ENCODE measurements around the gene SYNE2. TPM values are rescaled to one million over a fixed set of nuclear protein-coding genes. Genes with fewer than 3 reads are reported as not detected.

The SYNE2 gene
- total RNA-seq, 1 donor, result 25.8 TPM

DNA sequence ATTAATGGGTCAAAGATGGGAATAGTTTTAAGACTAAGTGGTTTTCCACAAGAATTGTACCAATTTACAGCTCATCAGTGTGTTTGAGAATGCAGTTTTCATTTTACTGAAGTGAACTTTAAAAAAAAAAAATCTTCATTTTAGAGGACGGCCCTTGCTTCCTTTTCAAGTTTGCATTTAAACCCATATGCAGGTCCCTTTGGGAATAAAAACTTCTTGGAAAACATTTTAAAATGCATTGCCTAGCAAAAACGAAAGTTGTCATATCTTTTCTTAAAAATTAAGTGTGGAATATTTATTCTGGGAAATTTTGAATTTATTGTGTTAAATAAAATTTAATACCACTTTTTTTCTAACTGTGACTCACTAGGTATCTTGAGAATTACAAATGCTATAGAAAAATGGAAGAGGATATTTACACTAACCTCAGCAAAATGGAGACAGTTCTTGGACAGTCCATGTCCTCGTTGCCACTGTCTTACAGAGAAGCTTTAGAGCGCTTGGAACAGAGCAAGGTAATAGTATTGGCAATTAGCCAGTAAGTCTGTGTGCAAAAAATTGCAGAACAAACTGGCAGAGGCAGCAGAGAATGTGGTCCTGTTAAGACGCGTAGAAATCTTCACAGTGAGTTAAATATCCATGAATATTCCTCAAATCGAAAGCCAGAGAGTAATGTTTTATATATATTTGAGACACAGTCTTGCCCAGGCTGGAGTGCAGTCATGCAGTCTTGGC, 209.7 kb downstream of the SYNE2 start:
- DNase-seq (ENCODE audit: low read depth), result no peak
- H3K4me3 ChIP-seq (ENCODE audit: low read depth, low read length), result no peak overlapping the region
- TF ChIP-seq, protein P1, sequence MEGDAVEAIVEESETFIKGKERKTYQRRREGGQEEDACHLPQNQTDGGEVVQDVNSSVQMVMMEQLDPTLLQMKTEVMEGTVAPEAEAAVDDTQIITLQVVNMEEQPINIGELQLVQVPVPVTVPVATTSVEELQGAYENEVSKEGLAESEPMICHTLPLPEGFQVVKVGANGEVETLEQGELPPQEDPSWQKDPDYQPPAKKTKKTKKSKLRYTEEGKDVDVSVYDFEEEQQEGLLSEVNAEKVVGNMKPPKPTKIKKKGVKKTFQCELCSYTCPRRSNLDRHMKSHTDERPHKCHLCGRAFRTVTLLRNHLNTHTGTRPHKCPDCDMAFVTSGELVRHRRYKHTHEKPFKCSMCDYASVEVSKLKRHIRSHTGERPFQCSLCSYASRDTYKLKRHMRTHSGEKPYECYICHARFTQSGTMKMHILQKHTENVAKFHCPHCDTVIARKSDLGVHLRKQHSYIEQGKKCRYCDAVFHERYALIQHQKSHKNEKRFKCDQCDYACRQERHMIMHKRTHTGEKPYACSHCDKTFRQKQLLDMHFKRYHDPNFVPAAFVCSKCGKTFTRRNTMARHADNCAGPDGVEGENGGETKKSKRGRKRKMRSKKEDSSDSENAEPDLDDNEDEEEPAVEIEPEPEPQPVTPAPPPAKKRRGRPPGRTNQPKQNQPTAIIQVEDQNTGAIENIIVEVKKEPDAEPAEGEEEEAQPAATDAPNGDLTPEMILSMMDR (IDR thresholded peaks at IDR 0.05; ENCODE audit: insufficient read depth, low read length), result no peak

DNA sequence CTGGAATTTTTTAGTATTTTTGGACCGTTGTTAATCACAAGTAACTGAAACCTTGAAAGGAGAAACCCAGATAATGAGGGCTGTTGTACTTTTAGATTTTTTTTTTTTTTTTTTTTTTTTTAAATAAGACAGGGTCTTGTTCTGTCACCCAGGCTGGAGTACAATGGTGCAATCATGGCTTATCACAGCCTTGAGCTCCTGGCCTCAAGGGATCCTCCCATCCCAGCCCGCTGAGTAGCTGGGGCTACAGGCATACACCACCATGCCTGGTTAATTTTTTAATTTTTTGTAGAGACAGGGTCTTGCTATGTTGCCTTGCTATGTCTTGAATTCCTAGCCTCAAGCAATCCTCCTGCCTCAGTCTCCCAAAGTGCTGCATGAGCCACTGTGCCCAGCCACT, 211.6 kb downstream of the SYNE2 start:
- no peak overlapping the region for H3K4me3 ChIP-seq (ENCODE audit: low read depth, low read length)
- DNase-seq (ENCODE audit: low read depth), result no peak
- TF ChIP-seq, protein P1 (IDR thresholded peaks at IDR 0.05; ENCODE audit: insufficient read depth, low read length), result no peak

DNA sequence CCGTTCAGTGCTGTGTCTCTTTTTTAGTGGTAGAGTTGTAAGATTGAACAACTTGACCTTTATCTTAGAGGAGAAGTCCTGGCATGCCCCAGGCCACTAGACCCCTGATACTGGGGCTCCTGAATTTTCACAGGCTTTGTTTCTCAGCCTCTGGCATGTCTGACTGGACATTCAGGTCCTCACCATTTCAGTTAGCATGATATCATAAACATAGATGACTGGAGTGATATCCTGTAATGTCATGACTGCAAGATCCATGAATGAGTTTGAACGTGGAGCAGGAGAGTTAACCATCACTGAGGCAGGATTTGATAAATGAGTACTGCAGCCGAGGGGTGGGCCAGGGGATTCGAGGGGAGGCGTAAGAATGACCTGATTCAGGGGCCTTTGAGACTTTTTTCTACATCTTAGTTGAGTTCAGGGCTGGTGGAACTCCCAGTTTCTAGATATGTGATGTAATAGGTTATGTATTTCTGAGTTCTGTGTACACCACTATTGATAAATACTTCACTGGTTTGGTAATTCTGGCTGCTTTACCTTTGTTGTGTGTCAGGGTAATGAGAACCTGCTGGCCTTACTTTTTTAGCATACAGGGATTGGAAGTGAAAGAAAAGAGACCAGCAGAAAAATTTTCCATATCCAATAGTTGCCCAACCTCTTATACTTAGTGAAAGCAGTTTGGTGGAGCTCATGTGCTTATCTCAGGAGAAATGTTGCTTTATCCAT, 217.0 kb downstream of the SYNE2 start:
- no peak overlapping the region for H3K4me3 ChIP-seq (ENCODE audit: low read depth, low read length)
- TF ChIP-seq, protein P1 (IDR thresholded peaks at IDR 0.05; ENCODE audit: insufficient read depth, low read length), result no peak
- peak; percentile 14 for DNase-seq (ENCODE audit: low read depth)

DNA sequence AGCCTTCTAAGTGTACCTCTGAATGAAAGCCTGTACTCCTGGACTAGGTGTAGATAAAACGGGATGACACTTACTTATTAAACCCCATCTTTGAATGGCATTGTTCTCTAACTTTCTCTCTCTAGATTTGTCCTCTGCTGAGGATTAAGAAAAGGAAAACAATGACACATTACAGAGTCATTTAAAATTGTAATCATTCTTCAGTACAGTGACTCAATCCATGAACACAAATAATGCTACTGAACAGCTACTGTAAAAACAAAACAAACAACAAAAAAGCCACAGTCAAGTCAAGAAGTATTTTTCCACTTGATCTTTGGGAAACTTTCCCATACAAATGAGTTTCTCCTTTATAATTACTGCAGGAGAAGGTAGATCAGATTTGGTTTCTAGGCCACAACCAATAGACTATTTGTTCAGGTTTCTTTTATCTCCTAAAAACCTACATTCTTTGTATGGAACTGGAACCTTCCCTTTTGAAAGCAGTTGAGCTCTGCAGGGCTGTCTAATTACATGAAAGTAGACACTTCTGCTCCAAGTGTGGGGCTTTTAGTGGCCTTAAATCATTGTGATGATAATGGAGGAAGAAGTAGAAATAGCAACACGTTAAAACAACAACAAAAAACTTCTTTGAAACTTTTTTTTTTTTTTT, 222.3 kb downstream of the SYNE2 start:
- TF ChIP-seq, protein P1 (IDR thresholded peaks at IDR 0.05; ENCODE audit: insufficient read depth, low read length), result no peak
- no peak for DNase-seq (ENCODE audit: low read depth)
- no peak overlapping the region for H3K4me3 ChIP-seq (ENCODE audit: low read depth, low read length)

DNA sequence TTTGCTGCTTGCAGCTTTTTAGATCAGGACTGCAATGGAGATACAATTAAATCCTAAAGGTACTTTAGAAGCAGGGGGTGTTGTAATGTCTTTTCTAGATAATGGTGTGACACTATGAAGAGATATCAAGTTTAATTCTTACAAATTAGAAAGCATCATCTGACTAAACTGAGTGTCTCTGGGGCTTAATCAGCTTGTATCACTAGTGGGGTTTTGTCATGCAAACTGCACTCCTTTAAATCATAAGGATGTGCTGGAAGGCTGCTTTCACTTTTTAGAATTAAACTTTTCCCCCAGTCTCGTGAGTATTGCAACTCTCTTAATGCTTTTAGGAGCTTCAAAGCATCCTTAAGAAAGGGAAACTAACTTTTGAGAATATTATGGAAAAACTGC, 222.8 kb downstream of the SYNE2 start:
- TF ChIP-seq, protein P1 (IDR thresholded peaks at IDR 0.05; ENCODE audit: insufficient read depth, low read length), result no peak
- no peak overlapping the region for H3K4me3 ChIP-seq (ENCODE audit: low read depth, low read length)
- no peak for DNase-seq (ENCODE audit: low read depth)

DNA sequence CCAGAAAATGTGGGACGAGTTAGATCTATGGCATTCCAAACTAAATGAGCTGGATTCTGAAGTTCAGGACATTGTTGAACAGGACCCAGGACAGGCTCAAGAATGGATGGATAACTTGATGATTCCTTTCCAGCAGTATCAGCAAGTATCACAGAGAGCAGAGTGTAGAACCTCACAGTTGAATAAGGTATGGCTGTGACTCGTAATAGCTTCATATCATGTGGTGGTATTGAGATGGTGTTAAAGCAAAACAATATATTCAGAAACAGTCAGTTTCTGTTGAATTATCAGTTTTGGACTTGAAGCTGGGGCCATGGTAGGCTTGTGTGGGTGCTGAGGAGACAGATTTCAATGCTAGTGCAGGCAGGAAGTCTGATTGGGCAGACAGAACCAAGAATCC, 227.6 kb downstream of the SYNE2 start:
- DNase-seq (ENCODE audit: low read depth), result no peak
- no peak overlapping the region for H3K4me3 ChIP-seq (ENCODE audit: low read depth, low read length)
- TF ChIP-seq, protein P1 (IDR thresholded peaks at IDR 0.05; ENCODE audit: insufficient read depth, low read length), result no peak
